Stimulated activated CD8-positive, alpha-beta memory T cell treated with anti-CD3 and anti-CD28 coated beads, Interleukin-2, amount 100 ng/mL, for 48 hours (primary cell): ENCODE results near the gene GCH1.
"Not testable (repeated sequence)": the region's sequence is repeated elsewhere in the genome, so short reads cannot be mapped to it uniquely, and the experiment has no call there.

Source experiments
- DNase-seq, 2 donors: peaks; one replicate each; pipeline ENCODE4 v3.0.0-alpha.2; 2020; ENCODE audit warnings: low read depth in 2 of 2

GCH1 gene

DNA sequence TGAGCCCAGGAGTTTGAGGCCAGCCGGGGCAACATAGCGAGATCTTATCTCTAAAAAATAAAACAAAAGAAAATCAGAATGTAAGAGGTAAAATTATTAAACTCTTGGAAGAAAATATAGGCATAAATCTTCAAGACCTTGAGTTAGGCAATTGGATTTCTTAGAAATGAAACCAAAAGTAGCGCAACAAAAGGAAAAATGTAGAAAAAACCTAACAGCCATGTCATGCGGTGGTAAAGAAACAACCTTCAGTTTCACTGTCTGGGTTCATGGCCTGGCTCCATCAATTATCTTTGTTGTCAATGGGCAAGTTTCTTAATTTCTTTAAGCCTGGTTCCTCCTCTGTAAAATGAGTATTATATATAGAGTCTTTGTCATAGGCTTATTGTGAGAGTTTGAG, 5.6 kb upstream of the GCH1 start:
- DNase-seq: no peak

- no peak for DNase-seq
Measured at GRCh38 chr14:54906075-54906474, 3.4 kb upstream of the GCH1 start.

- DNase-seq: peak; percentile 71 to 73
Measured at GRCh38 chr14:54902143-54902520, 494 bp downstream of the GCH1 start.

DNA sequence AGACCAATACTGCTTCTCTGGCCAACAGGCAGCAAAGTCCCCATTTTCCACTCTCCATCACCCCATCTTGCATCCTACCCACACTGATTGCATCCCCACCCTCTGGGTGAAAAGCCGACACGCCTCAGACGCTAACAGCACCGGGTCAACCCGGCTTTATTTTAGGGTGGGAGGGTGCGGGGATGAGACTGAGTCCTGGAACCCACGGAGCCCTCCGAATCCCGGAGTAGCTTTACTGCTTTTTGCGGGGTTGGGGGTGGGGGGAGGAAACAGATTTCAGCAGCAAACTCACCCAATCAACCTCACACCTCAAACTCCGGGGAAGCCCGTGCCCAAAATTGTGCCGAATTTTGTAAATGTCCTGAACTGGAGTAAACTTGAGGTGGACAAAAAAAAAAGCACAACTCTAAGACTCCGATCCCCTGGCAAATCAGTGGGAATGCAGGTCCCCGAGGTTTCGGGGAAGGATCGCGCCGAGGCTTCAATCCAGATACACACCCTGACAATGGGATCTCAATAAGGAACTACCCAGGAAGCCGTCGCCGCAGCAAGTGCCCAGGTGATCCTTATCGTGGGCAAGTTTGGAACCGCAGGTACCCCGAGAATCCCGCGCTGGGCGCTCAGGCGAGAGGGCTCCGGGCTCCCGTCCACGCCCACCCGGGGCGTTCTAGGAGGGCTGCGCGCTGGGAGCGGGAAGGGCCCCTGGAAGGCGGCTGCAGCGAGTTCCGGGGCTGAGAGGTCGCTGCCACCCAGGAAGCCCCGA, 1.1 kb downstream of the GCH1 start:
- no peak for DNase-seq

- no peak for DNase-seq
Measured at GRCh38 chr14:54899573-54899972, 3.1 kb downstream of the GCH1 start.

DNA sequence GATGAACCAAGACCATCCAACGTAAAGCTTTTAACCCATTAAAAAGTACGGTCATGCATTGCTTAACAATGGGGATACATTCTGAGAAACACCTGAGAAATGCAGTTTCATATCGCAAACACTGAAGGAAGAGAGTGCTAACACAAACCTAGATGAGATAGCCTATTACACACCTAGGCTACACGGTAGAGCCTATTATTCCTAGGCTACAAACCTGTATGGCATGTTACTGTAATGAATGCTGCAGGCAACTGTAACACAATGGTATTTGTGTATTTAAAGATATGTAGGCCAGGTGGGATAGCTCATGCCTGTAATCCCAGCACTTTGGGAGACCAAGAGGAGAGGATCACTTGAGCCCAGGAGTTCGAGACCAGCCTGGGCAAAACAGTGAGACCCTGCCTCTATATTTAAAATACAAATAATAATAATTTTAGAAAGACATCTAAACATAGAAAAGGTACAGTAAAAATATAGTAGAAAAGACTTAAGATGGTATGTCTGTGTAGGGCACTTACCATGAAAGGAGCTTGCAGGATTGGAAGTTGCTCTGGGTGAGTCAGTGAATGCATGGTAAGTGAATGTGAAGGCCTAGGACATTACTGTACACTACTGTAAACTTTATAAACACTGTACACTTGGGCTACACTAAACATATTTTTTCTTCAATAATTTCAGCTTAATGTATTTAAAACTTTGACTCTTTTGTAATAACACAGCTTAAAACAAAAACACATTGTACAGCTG, 4.6 kb downstream of the GCH1 start:
- not testable (repeated sequence) for DNase-seq

- no peak for DNase-seq
Measured at GRCh38 chr14:54895683-54896082, 6.9 kb downstream of the GCH1 start.

- DNase-seq: no peak
Measured at GRCh38 chr14:54894995-54895394, 7.6 kb downstream of the GCH1 start.

- no peak for DNase-seq
Measured at GRCh38 chr14:54893151-54893760, 9.4 kb downstream of the GCH1 start.

DNA sequence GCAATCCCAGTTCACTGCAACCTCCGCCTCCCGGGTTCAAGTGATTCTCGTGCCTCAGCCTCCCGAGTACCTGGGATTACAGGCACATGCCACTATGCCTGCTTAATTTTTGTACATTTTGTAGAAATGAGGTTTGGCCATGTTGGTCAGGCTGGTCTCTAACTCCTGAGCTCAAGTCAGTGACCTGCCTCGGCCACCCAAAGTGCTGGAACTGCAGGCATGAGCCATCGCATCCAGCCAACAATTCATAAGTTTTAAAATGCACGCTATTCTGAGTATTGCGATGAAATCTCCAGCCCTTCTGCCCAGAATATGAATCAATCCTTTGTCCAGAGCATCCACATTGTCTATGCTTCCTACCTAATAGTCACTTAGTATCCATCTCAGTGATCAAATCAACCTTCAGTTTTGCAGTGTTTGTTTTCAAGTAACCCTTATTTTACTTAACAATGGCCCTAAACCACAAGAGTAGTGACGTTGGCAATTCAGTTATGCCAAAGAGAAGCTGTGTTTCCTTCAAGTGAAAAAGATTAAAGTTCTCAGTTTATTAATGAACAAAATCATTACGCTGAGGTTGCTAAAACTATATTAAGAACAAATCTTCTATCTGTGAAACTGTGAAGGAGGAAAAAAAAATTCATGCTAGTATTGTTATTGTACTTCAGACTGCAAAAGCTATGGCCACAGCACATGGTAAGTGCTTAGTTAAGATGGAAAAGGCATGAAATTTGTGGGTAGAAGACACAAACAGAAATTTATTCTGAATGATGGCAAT, 11.0 kb downstream of the GCH1 start:
- DNase-seq: no peak

GRCh38 chr14:54890788-54891187, 11.8 kb downstream of the GCH1 start:
- no peak for DNase-seq

GRCh38 chr14:54889919-54890318, 12.7 kb downstream of the GCH1 start:
- DNase-seq: no peak

GRCh38 chr14:54882521-54882920, 20.1 kb downstream of the GCH1 start:
- no peak for DNase-seq

DNA sequence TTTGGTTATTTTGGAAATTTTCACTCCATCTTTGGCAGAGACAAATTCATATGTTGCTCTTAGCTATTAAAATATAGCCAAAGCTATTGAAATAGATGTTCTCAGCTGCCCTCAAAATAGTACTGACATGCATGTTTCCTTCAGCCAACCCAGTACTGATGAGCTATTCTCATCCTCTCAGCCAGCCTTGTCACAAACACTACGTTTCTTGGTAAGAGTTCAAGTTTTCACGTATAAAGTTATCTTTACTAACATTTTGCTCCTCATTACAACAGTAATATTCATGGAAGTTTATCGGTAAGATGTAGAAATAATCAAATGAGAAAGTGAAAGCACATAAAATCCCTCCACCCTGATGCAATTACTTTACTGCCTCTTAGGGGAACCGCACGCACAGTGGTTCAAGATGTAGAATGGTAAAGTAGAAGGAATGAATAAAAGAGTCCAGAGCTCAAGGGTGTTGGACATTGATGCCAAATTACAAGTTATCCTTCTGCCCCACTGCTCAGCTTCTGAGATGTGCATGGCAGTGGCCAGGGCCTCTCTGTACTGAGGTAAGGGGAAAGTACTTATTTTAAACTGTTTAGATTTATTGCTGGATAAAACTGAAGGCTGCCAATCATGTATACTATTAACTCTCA, 20.7 kb downstream of the GCH1 start:
- no peak for DNase-seq

GRCh38 chr14:54881235-54881760, 21.3 kb downstream of the GCH1 start:
- no peak for DNase-seq

DNA sequence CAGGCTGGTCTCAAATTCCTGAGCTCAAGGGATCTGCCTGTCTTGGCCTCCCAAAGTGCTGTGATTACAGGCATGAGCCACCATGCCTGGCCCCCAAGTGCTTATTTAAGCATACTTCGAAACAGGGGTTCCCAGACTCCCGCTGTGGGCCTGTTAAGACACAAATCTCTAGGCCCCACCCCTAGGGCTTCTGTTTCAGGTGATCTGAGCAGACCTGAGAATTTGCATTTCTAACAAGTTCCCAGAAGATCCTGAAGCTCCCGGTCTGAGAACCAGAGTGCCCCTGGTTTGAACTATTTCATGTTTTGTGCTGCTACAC, 25.0 kb downstream of the GCH1 start:
- no peak for DNase-seq

GRCh38 chr14:54877015-54877702, 25.5 kb downstream of the GCH1 start:
- no peak for DNase-seq

GRCh38 chr14:54875648-54876047, 27.0 kb downstream of the GCH1 start:
- DNase-seq: not testable (repeated sequence)

GRCh38 chr14:54870154-54871090, 32.2 kb downstream of the GCH1 start:
- not testable (repeated sequence) for DNase-seq

DNA sequence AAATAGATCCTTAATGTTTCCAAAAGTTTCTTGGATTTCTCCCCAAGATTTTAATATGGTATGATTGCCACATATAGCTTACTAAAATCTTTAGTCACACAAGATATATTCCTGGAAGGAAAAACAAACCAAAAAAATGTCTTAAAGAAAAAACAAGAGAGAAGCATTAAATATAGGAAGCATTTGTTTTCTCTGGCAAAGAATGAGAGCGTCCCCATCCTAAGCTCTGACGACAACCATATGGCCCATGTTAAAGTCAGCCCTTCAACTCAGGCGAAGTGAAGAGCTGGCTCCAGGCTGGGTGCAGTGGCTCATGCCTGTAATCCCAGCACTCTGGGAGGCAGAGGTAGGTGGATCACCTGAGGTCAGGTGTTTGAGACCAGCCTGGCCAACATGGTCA, 35.6 kb downstream of the GCH1 start:
- DNase-seq: no peak
